HG03135 (cell line): ENCODE measurements around the gene FBXW4.

Experiments used
- ATAC-seq: cut with Tn5 transposase; IDR thresholded peaks from one replicate; pipeline ENCODE4 v1.9.1; 2021; ENCODE audit warnings: mild to moderate bottlenecking, moderate library complexity; ENCODE audit not compliant: unreplicated experiment

Gene FBXW4

DNA sequence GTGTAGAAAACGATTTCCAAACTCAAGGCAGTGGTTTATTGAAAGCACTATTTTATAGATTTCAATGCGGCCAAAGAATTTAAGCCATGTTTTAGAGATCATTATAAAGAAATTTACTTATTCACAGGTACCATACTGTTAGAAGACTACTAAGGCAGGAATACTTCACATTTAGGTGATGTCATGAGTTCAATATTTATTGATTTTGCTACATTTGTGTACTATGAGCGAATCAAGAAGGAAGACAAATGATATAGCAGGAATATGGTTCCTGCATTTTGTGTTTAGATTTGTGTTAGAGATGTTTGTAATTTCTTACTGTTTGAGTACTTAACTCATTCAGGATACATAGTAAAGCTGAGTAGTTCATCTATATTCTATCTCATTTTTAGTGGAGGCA is 1.7 kb upstream of the FBXW4 start:
- no peak for ATAC-seq

DNA sequence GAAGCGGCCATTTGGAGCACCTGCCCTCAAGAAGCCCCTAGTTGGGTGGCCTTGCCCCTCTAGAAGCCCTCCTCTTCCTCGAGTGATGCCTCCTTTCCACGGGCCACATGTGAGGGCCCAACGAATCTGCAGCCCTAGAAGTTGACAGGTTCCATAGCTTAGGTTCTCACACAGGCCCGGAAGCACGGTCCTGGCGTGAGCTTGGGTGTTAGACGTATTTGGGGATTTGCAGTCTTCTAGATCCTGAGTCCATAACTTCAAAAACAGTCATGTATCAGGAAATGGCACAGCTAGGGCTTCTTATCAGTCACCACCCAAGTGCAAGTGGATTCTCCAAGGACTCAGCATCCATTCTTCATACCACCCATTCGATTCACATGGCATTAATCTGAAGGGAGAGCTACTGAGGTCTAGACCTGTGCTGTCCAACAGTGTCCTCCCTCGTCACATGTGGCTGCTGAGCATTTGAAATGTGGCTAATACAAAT is 477 bp upstream of the FBXW4 start:
- ATAC-seq: no peak

DNA sequence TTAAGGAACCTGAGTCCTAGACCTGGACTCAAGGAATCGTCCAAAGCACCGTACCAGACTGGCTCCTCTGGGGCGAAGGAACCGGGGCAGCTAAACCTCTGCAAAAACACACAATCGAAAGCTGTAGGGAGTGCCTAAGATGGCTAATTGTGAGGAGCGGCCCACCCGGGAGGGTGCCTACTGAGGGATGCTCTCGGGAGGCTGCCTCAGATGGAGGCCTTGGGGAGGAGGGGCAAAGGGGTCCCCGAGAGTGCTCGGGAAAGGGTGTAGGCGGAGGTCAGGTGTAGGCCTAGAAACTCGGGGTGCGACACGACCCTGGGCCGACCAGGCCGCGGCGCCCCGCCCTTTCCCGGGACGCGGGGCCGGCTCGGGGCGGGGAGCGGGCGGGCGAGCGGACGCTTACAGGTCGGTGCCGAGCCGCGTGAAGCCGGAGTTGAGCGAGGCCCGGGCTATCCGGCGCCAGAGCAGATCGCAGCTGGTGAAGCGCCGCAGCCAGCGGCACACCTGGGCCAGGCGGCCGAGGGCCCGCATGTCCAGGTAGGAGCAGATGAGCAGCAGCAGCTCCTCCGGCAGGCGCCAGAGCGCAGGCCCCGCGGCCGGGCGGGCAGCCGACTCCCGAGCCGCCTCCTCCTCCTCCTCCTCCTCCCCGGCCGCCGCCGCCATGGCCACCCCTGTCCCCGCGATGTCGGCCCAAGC is 844 bp downstream of the FBXW4 start:
- ATAC-seq: peak; percentile 64

DNA sequence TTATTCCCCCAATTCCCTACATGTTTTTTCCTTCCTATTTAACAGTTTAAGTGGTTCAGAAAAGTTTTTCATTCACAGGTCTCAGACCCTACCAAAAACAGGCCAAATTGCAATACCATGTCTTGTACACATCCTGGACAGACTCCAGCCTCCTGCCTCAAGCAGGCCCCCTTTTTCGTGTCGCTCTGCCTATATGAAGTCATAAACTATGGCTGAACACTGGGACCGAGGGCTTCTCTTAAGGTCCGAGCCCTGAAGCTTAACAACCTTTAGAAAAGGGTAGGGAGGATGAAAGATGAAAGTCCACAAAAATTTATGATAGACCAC is 1.4 kb downstream of the FBXW4 start:
- ATAC-seq: no peak

DNA sequence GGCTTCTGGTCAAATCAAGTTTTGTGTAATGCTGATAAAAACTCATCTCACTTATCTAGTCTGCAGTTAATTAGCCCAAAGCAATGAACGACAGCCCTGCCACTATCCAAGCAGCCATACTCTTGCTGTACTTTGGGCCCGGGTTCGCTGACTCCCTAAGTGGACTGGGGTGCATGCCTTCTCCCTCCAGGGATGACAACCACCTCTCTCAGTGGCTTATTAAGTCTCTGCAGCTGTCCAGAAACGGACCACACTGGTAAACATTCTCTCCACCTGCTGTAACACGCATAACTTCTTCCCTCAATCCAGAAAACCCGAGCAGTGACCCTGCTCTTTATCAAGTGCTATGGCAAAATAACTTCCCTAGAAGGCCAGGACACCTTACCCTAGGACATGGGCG is 3.9 kb downstream of the FBXW4 start:
- ATAC-seq: no peak

DNA sequence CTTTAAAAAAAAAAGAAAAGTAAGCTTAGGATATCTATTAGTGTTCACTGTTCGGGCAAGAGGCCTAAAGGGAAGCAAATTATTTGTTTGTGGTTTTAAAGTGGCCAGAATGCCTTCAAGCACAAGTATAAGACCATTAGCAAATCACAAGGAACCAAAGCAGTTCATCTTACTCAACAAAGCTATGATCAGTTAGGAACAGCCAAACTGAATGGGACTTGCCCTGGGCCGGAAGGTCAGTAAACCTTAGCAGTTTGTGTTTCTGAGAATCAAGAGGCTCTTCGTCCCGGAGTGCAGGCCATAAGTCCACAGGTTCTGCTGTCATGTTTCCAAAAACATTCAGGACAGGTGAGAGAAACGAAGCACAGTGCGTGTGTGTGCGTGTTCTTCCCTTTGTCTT is 4.5 kb downstream of the FBXW4 start:
- ATAC-seq: no peak

DNA sequence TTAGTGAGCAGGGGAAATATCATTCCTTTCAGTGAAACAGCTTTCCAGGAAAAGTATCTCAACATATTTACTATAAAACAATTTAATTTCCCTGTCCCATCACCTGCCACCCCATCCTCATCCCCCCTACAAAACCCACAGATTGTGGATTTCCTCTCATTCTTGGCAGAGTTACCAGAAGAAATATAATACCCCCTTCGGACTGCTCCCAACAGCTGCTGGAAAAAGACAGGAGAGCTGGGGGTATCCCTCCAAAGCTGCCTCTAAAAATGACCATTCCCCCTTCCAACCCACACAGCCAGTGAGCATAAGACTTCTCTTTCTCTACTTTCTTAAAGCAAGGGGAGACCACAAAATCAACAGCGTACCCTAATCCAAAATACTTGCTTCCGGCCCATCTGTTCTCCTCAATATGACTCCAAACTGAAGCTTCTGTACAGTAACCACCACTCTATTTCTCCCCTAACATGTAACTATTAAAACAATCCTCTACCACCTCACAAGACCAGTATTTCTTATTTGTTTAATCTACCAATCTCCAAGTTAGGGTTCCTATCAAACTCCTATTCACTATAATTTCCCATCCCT is 7.8 kb downstream of the FBXW4 start:
- ATAC-seq: no peak

DNA sequence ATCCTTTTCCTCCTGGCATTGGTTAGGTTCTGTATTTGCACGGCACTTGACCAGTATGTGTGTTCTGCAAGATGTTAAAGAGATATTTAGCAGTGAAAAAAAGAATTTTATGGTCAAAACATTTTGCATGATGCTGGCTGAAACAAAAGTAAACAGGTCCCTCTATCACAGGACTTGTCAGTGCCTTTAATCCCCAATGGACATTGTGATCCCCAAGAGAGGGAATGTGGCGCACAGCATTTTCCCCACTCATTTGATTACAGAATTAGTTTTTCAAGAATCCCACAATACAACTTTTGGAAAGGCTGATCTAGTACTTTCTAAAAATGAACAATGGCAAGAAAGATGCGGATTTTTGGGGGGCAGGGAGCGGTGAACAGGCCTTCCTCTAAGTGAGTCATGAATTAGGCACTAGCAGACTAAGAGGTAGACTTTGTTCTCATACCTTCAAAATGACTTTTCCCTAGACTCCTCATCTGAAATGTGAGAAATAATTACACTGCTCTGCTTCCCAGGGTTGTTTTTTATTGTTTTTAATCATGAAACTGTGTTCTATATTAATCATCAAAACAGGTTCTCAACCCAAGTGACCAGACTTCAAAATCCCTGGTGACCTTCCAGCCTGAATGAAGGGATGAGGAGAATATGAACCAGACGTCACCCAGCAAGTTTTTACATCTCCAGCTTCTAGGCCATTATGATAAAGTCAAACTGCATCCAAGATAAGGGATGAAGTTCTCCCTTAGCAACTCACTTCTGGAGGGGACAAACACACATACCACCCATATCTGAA is 8.6 kb downstream of the FBXW4 start:
- no peak for ATAC-seq

DNA sequence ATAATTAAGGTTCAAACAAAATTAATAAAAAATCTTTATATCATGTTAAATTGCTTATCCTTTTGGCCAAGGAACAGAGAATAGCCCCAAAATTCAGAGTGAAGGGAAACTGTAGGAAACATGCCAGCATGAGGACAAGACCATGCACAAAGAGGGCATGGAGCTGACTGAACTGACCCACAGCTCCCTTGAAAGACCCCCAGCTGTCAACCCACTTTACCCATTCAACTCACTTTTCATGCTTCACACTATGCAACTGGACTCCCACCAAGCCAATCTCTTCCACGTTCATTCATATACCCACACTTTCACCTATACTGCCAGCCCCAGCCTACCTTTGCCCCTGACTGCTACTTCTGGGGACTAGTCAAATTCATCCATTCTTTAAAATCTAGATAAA is 10.2 kb downstream of the FBXW4 start:
- no peak for ATAC-seq

DNA sequence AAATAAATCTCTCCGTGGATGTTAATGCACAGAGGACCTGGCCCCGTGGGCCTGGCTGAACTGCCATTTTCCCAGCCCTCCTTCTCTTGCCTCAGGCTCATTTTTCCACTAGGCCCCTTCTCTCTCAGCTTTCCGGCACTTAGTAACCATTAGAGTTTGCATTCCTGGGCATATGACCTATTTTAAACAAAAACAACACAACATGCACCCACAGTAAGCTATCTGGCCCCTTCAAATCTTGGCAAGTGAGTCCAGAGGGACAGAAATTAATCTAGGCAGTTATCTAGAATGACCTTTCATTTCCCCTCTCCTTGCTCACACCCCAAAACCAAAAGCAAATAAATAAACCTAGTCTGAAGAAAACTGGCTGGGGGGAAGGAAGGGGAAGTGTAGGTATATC is 11.7 kb downstream of the FBXW4 start:
- no peak for ATAC-seq

DNA sequence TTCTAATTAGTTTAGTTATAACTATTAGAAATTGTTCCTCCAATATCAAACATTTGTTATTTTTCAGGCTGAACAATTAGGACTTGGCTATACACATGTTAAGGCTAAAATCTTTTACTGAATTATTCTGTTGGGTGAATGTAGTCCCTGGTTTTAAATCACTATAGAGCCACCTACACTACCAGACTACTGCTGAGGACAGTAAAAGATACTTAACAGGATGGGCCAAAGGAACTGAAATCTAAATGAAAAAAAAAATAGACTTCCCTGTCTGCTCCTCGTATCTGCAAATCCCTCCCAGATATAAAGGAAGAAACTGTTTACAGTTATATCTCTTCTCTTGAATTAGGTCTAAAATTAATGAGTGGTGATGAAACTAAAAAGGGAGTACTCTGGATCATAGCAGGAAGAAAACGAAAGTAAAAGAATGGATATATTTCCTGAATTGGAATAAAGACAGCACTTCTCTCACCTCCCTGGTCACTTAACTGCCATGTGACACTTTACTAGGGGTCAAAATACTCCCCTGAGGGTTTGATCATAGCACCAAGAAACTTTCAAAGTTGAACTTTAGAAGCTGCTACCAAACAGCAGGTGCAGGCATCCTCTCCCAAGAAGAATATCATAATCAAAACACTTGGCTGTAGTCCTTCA is 12.7 kb downstream of the FBXW4 start:
- ATAC-seq: no peak

DNA sequence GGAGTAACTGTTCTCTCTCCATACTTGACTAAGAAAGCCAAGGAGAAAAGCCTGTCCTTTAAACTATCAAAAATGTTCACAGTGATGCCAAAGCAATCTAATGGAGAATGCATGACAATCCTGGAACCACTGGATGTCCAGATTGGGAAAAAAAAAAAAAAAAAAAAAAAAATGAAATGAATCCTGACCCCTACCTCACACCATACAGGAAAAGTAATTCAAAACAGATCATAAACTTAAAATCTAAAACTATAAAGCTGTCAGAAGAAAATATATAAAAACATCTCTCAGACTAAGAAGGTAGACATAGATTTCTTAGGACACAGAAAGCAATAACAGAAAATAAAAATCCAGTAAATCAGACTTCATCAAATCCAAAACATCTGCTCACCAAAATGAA is 18.4 kb downstream of the FBXW4 start:
- ATAC-seq: no peak

DNA sequence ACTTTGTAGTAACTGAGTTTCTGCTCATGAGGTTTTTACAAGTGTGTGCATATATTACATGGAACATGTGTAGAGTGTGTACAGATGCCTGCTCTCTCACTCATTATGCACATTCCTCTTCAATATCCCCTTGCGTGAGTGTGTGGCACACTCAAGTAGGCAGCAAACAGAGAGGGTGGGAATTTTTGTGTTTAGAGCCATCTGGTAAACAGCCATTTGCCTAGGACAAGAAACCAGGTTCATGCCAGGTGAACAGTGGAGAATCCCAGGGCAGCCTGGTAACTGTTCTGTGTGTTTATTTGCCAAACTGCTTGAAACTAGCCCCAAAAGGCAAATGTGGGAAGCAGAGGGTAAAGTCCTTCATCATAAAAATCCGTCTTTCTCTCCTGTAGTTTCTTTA is 19.9 kb downstream of the FBXW4 start:
- no peak for ATAC-seq

DNA sequence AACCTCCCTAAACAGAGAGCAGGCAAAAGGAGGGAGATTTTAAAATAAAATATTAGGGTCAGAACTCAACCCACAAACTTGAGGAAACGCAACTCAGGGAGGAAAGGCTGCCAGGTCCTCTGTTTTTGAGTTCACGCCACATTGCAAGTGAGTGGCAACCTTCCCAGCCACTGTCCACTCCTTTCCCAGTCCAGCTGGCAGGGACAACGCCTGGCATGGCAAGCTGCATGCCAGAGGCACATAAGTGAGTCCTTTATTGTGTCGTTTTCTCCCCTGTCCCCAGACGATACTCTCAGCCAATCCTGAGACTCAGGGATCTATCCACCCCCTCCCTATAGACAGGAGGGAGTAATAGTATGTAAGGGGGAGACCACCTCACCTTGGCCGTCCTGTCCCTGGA is 22.4 kb downstream of the FBXW4 start:
- ATAC-seq: no peak

DNA sequence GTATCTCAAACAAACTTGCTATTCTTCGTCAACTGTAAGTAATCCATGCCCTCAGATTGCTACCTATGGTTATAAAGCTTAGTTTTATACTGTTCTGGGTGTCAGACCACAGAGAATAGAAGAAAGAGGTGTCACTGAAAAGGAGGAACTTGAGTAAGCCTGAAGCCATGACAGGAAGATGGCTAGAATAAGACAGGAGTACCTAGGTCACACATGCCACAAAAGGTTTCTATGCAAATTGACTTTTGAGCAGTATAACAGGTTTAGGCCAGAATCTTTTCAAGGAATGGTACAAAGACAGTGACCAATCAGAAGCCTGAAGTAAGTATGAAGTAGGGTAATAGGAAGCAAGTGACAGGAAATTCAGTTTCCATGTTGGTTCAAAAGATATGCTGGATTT is 23.5 kb downstream of the FBXW4 start:
- no peak for ATAC-seq

DNA sequence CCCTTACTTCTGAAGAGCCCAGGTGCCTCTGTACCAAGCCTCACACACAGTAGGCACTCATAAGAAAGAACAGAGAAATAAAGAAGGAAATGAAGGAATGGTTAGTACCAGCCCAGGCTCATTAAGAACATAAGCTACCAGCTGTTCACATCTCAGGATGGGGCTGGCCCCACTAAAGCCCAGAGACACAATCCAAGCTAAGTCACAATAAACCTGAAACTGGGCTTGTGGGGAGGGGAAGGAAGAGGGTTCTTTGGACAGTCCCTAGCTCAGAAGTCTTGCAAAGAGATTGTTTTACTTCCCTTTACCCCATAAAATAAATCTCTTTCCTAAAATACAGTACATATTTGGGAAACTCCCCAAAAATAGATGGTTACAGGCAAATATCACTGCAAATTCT is 24.3 kb downstream of the FBXW4 start:
- no peak for ATAC-seq

DNA sequence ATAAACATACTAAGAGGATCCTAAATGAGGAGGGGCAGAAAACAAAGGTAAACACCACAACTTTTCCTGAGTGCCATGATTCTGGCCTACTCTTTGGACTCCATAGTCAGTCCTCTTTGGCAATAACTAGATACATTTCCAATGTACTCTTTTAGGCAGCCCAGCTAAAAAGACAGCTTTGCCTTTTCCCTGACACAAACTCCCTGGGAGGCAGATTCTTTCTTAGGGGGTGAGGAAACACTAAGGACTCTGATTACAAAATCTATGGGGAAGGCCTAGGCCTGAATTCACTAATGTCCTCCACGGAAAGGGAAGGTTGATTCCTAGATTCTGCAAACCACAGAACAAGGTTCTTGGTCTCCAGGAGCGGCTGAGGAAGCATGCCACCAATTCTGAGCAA is 25.8 kb downstream of the FBXW4 start:
- no peak for ATAC-seq

DNA sequence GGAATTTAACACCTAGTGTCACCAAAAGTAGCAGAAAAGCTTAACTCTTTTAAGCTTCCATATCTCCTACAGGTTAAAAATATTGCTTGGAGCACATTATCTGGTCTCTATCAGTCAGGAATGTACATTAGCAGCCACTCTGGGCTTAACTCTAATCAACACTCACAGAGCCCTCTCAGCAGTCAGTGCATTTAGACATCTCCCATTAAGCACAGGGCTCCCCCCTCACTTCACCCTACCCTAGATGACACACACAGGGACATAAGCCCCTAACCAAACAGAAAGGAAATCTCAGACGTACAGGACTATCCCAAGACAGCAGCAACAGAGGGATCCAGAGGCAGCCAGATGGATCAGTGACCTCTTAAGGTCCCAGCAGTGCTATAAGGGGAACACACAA is 26.4 kb downstream of the FBXW4 start:
- ATAC-seq: no peak

DNA sequence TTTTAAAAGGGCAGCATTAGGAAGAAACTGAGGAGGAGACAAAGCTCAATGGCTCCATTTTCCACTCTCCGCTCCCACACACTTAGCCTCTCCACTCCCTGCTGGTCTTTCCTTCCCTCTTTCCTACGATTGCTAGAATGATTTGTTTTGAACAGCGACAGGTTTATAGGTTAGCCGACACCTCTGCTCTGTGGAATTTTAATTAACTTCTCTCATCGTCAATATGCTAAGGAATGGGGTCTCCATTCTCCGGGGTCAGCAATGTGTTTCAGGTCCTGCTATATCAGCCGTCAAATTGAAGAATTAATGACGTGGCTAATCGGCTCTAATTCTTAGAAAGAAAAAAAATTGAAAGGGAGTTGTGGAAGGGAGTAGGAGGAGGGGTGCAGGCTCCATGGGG is 28.9 kb downstream of the FBXW4 start:
- ATAC-seq: no peak

DNA sequence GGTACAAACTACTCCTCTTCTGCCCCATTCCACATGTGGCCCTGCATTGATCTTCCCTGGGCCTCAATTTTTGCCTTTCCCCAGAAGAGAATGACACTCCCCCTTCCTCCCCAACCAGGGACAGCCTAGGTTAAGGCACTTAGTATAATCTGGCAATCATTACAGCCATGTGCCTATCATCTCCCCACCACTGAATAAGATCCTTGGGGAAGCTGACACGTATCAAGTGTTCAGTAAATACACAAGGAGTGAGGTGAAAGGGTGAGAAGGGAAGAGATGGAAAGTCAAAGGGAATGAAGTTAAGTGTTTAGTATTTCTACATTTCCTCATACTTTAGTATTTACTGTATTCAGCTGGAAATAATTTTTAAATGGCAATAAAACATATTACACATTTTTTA is 31.9 kb downstream of the FBXW4 start:
- ATAC-seq: no peak

DNA sequence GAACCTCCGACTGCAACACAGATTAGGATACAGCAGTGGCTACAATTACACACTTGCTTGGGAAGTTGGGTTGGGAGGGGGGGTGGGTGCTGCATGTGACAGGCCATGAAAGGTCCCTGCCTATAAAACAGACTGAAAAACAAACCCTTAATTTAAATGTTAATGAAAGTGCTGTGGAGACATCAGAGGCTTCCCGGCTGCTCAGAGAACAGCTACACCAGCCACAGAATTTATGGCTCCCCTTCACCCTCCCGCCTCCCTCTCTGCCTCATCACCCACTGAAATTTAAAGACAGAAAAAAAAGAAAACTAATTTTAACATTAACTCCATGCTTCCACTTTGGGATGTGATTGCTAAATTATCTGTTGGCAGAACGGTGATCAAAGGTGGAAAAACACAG is 34.7 kb downstream of the FBXW4 start:
- no peak for ATAC-seq

DNA sequence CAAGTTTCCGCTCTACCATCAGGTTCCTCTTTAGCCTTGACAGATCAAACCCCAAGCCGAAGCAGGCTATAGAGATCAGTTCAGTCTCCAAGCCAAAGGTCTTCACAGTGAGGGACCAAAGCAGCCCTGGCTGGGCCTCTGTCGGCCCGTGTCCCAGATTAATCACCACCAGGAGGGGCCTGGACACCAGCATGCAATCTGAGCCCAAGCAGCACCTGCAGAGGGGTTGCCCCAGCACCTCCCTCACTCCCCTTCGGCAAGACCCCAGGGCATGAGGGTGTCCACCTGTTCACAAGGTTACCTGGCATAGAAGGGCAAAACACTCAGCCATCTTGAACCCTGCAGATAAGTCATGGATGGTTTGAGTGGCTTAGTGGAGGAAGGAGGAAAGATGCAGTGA is 36.0 kb downstream of the FBXW4 start:
- no peak for ATAC-seq
